Mucosa of rectum (tissue), 2 donors: ENCODE data around the gene TNRC18.
"Not testable (repeated sequence)": the region's sequence is repeated elsewhere in the genome, so short reads cannot be mapped to it uniquely, and the experiment has no call there.

ENCODE experiments used
- H3K27ac ChIP-seq, 2 donors: one replicate each; pipeline ENCODE4 v1.7.0; 2013; ENCODE audit warnings: inconsistent platforms in 2 of 2, low read depth in 2 of 2, low read length in 2 of 2
- H3K27me3 ChIP-seq, 2 donors: one replicate each; pipeline ENCODE4 v1.7.0; 2013; ENCODE audit warnings: low read length in 2 of 2; ENCODE audit not compliant: control insufficient read depth in 2 of 2, insufficient read depth in 2 of 2
- H3K36me3 ChIP-seq, 2 donors: one replicate each; pipeline ENCODE4 v1.7.0; 2013; ENCODE audit warnings: low read length in 2 of 2; ENCODE audit not compliant: control insufficient read depth in 2 of 2, insufficient read depth in 2 of 2
- H3K4me1 ChIP-seq, 2 donors: one replicate each; pipeline ENCODE4 v1.7.0; 2013; ENCODE audit warnings: low read length in 2 of 2, mild to moderate bottlenecking in 1 of 2; ENCODE audit not compliant: control insufficient read depth in 2 of 2, insufficient read depth in 2 of 2
- H3K4me3 ChIP-seq, 2 donors: one replicate each; pipeline ENCODE4 v1.7.0; 2013; ENCODE audit warnings: low read length in 2 of 2
- H3K9ac ChIP-seq, 2 donors: one replicate each; pipeline ENCODE4 v1.7.0; 2013; ENCODE audit warnings: low read length in 2 of 2, low read depth in 1 of 2, mild to moderate bottlenecking in 1 of 2
- H3K9me3 ChIP-seq, 2 donors: one replicate each; pipeline ENCODE4 v1.7.0; 2013; ENCODE audit warnings: low read length in 2 of 2; ENCODE audit not compliant: control insufficient read depth in 2 of 2
- donor health status: healthy.
- donor health status: Normal muscosa, but diverticular disease.

TNRC18 gene

GRCh38 chr7:5263066-5263465 is 160.6 kb downstream of the TNRC18 start:
- not testable (repeated sequence) for H3K9ac ChIP-seq, H3K4me3 ChIP-seq, H3K36me3 ChIP-seq, H3K9me3 ChIP-seq, H3K4me1 ChIP-seq, H3K27me3 ChIP-seq, H3K27ac ChIP-seq

DNA sequence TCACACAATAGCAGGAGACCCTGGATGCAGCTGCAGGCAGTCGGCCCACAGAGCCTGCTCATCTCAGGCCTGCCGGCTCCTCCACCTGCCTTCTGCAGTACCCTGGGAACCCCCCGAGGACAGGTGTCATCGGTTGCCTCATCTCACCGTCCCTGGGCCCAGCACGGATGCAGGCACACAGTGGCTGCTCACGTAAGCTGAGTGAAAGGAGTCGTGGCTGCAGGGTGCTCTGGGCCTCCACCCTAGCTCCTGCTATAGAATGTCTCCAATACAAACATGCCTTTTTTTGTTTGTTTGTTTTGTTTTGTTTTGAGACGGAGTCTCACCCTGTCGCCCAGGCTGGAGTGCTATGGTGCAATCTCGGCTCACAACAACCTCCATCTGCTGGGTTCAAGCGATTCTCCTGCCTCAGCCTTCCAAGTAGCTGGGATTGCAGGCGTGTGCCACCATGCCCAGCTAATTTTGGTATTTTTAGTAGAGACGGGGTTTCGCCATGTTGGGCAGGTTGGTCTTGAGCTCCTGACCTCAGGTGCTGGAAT is 163.0 kb downstream of the TNRC18 start:
- not testable (repeated sequence) for H3K4me1 ChIP-seq, H3K4me3 ChIP-seq, H3K27me3 ChIP-seq, H3K36me3 ChIP-seq, H3K27ac ChIP-seq, H3K9me3 ChIP-seq, H3K9ac ChIP-seq
